NCI-H2171 treated with DMSO at 0.1 percent for 48 hours (cell line): ENCODE results near the gene DNAJB14.

Experiments used
- DNase-seq: peaks from one replicate; lab custom pipeline; 2025; lab: John Stamatoyannopoulos, UW

DNAJB14 gene

GRCh38 chr4:99943904-99944437 is 2.4 kb downstream of the DNAJB14 start:
- DNase-seq: no peak

- DNase-seq: no peak
Observed at GRCh38 chr4:99938243-99938753, 8.1 kb downstream of the DNAJB14 start.

GRCh38 chr4:99934891-99935290 is 11.5 kb downstream of the DNAJB14 start:
- DNase-seq: no peak

- DNase-seq: no peak
Observed at GRCh38 chr4:99927566-99927965, 18.9 kb downstream of the DNAJB14 start.

GRCh38 chr4:99921174-99921573 is 25.2 kb downstream of the DNAJB14 start:
- no peak for DNase-seq

- no peak for DNase-seq
Observed at GRCh38 chr4:99918656-99919055, 27.8 kb downstream of the DNAJB14 start.

- no peak for DNase-seq
Observed at GRCh38 chr4:99917575-99917974, 28.8 kb downstream of the DNAJB14 start.

GRCh38 chr4:99915449-99915848 is 31.0 kb downstream of the DNAJB14 start:
- no peak for DNase-seq

GRCh38 chr4:99894998-99895397 is 51.4 kb downstream of the DNAJB14 start:
- DNase-seq: no peak

GRCh38 chr4:99894161-99894997 is 52.0 kb downstream of the DNAJB14 start, which contains the start of gene LAMTOR3:
TSS of gene LAMTOR3 (minus strand) at chr4:99894427. CDS start at chr4:99893963, 464 bp downstream.
- DNase-seq: peak; percentile 76

GRCh38 chr4:99893839-99894160 is 52.6 kb downstream of the DNAJB14 start:
- DNase-seq: no peak

- DNase-seq: no peak
Observed at GRCh38 chr4:99893029-99893428, 53.4 kb downstream of the DNAJB14 start.

GRCh38 chr4:99891351-99891750 is 55.1 kb downstream of the DNAJB14 start:
- DNase-seq: no peak

- no peak for DNase-seq
Observed at GRCh38 chr4:99887837-99888236, 58.6 kb downstream of the DNAJB14 start.

- DNase-seq: no peak
Observed at GRCh38 chr4:99886146-99886545, 60.3 kb downstream of the DNAJB14 start.

- DNase-seq: no peak
Observed at GRCh38 chr4:99885687-99886086, 60.7 kb downstream of the DNAJB14 start.

- peak; percentile 43 for DNase-seq
Observed at GRCh38 chr4:99885063-99885664, 61.3 kb downstream of the DNAJB14 start.

- no peak for DNase-seq
Observed at GRCh38 chr4:99879458-99879857, 67.0 kb downstream of the DNAJB14 start.

GRCh38 chr4:99878604-99879003 is 67.8 kb downstream of the DNAJB14 start:
- no peak for DNase-seq

GRCh38 chr4:99876946-99877345 is 69.5 kb downstream of the DNAJB14 start:
- DNase-seq: no peak

- DNase-seq: no peak
Observed at GRCh38 chr4:99875071-99875470, 71.3 kb downstream of the DNAJB14 start.

GRCh38 chr4:99872570-99872969 is 73.8 kb downstream of the DNAJB14 start:
- DNase-seq: no peak

- DNase-seq: no peak
Observed at GRCh38 chr4:99868126-99868596, 78.3 kb downstream of the DNAJB14 start.
